Measurements from ENCODE around the gene HTT.

Gene HTT

GRCh38 chr4:3239998-3240920 is 165.8 kb downstream of the HTT start:
- no peak for DNase-seq

DNA sequence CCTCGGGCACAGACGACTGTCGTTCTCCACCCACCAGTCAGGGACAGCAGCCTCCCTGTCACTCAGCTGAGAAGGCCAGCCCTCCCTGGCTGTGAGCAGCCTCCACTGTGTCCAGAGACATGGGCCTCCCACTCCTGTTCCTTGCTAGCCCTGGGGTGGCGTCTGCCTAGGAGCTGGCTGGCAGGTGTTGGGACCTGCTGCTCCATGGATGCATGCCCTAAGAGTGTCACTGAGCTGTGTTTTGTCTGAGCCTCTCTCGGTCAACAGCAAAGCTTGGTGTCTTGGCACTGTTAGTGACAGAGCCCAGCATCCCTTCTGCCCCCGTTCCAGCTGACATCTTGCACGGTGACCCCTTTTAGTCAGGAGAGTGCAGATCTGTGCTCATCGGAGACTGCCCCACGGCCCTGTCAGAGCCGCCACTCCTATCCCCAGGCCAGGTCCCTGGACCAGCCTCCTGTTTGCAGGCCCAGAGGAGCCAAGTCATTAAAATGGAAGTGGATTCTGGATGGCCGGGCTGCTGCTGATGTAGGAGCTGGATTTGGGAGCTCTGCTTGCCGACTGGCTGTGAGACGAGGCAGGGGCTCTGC is 166.5 kb downstream of the HTT start:
- no peak for DNase-seq

GRCh38 chr4:3241898-3242524 is 167.5 kb downstream of the HTT start:
- no peak for DNase-seq

DNA sequence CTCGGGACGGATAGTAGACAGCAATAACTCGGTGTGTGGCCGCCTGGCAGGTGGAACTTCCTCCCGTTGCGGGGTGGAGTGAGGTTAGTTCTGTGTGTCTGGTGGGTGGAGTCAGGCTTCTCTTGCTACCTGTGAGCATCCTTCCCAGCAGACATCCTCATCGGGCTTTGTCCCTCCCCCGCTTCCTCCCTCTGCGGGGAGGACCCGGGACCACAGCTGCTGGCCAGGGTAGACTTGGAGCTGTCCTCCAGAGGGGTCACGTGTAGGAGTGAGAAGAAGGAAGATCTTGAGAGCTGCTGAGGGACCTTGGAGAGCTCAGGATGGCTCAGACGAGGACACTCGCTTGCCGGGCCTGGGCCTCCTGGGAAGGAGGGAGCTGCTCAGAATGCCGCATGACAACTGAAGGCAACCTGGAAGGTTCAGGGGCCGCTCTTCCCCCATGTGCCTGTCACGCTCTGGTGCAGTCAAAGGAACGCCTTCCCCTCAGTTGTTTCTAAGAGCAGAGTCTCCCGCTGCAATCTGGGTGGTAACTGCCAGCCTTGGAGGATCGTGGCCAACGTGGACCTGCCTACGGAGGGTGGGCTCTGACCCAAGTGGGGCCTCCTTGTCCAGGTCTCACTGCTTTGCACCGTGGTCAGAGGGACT is 168.8 kb downstream of the HTT start:
- DNase-seq, result no peak

DNA sequence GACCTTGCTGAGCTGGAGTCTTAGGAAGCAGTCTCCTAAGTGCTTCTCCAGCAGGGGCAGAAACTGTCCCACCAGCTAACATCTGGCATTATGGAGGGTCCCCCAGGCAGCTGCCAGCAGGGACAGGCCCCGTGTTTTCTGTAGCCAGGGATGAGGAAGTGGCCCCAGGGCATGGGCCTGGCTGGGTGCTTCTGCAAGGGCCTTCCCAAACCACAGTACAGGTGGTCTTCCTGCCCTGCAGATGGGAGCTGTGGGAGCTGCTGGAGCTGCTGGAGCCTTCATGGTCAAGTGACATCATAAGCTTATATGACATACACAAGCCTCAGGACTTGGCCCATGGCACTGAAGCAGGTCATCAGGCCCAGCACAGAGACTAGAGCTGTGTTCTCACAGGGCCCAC is 169.5 kb downstream of the HTT start:
- DNase-seq, result no peak

DNA sequence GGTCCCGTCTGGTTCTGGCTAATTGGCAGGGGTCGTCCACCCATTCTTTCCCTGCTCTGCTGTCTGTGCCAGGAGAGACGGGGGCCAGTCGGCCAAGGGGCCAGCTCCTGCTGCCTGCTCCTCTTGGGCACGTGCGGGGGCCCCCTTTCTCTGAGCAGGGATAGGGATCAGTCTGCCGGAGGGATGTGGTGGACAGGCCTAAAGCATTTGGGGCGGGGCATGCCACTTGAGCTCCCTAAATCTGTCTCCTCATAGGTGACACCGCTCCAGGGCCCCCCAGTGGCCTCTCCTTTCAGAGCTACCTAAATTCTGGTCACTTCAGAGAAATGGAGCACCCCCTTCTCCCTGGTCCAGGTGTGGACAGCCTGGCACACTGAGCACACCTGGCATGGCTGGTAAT is 170.3 kb downstream of the HTT start:
- no peak for DNase-seq

- no peak for DNase-seq
Measured at GRCh38 chr4:3245676-3246075, 171.2 kb downstream of the HTT start.

- DNase-seq, result no peak
Measured at GRCh38 chr4:3246458-3247398, 172.2 kb downstream of the HTT start.

- no peak for DNase-seq
Measured at GRCh38 chr4:3247399-3248177, 173.1 kb downstream of the HTT start.

GRCh38 chr4:3248178-3248480 is 173.6 kb downstream of the HTT start:
- no peak for DNase-seq

DNA sequence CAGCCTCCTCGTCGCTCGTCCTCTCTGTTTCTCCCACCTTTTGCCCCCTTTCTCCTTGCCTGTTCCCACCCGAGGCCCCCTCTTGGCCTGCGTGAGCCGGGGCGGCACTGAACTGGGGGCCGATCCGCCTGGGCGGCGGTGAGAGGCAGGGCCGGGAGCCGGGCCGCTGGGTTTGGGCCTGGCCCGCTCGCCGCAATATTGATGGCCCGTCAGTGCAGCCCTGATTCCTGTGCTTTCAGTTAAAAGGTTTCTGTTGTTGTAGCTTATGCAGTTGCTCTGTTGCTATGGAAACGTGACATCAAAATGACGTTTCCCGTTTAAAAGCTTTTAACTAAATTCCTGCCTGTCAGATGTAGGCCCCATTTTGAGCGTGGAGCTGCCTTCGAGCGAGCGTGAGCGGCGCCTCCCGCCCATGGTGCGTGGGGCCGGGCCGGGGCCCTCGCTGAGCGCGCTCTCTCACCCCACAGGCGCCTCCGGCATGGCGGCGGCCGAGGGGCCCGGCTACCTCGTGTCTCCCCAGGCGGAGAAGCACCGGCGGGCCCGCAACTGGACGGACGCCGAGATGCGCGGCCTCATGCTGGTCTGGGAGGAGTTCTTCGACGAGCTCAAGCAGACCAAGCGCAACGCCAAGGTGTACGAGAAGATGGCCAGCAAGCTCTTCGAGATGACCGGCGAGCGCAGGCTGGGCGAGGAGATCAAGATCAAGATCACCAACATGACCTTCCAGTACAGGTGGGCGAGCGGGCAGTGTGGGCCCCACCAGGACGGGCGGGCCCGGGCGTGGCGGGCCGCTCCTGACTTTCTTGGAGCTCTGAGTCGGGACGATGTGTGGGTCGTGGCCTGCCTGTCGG is 174.6 kb downstream of the HTT start, which contains the start of gene MSANTD1:
Gene MSANTD1 (plus strand): TSS at position 349 of the 851 bp plus-strand sequence. CDS start 64 bp downstream, at position 413.
- DNase-seq, result no peak

GRCh38 chr4:3249711-3250437 is 175.4 kb downstream of the HTT start:
- DNase-seq, result no peak

DNA sequence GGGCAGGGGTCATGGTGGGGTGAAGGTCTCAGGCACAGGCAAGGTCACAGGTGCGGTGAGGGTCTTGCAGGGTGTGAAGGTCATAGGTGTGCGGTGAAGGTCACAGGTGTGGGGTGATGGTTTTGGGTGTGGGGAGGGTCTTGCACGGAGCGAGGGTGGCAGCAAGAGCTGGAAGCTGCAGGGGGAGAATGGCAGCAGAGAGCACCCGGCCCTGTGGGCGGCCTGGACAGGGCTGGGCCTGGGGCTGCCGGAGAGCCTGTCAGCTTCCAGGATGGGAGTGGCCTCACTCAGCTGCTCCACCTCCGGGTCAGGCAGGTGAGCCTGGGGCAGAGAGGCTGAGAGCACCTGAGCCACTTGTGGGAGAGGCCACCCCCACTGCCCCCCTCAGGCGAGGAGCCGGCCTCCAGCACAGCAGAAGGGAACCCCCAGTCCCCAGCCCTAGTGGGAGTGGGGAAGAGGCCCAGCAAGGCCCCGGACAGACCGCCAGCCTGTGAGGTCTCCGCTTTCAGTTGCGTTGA is 176.0 kb downstream of the HTT start:
- no peak for DNase-seq

GRCh38 chr4:3250956-3251690 is 176.6 kb downstream of the HTT start:
- DNase-seq, result no peak

- DNase-seq, result no peak
Measured at GRCh38 chr4:3251691-3252479, 177.4 kb downstream of the HTT start.

GRCh38 chr4:3252480-3252828 is 178.0 kb downstream of the HTT start:
- no peak for DNase-seq

GRCh38 chr4:3252831-3253641 is 178.6 kb downstream of the HTT start:
- no peak for DNase-seq
